GM18909 (cell line): ENCODE measurements around the gene MACIR.

ENCODE experiments used
- ATAC-seq: cut with Tn5 transposase; IDR thresholded peaks from one replicate; pipeline ENCODE4 v1.9.1; 2021; ENCODE audit warnings: mild to moderate bottlenecking; ENCODE audit not compliant: unreplicated experiment, poor library complexity

The MACIR gene

DNA sequence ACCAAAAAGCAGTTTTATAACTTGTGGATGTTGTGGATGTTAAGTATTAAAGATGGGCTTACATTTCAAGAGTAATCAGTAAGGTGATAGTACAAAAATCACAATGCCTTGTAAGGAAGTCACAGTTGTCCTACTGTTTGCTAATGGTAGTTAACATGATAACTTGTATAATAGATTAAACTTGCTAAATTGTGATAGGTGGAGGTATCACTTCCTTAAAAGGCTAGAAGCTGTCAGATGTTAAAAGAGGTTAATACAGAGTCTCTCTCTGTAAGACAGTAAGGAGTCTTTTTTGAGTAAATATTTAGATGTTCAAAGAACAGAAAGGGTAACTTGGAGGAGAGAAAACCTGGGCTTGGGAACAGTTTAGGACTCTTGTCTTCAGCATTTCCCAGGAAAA lies 14.2 kb upstream of the MACIR start:
- no peak for ATAC-seq

DNA sequence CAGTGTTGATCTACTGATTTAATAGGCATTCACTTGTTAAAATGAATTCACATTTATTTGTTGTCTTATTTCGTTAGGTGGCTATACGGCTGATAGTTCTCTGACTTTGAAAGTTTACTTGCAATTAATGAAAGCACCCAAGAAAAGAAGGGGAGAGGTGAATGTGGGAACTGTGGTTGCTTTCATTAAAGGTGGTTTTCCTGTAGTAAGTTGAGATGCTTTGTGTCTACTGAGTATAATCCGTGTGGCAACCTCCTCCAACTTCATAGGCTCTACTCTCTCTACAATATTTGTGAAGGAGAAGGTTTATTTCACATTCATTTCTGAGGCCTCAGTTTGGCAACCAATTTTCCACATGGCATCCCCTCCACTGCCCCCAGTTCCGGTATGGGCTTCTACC lies 12.8 kb upstream of the MACIR start:
- no peak for ATAC-seq

DNA sequence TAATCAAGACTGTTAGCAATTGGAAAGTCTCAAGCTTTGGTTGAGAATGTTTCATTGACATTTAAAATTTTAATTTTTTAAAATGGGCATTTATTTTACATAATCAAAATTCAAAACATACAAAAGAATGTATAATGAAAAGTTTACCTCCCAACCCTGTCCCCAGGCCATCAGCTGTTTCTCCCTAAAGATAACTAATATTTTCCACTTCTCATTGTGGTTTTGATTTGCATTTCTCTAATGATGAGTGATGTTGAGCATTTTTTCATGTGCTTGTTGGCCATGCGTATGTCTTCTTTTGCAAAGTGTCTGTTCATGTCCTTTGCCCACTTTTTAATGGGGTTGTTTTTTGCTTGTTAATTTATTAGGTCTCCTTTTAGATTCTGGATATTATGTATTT lies 11.4 kb upstream of the MACIR start:
- ATAC-seq = no peak

DNA sequence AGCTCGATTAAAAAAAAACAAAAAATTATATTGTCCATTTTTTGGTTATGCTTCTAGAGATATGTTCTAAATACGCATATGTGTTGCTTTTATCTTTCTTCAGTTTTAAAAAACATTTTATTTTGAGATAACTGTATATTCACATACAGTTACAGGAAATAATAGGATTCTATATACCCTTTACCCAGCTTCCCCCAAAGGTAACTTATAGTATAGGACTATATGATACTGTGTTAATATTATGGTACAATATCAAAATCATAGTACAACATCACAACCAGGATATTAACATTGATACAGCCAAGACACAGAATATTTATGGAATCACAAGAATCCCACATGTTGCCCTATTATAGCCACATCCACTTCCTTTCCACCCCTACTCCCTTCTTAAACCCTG lies 9.5 kb upstream of the MACIR start:
- no peak for ATAC-seq

DNA sequence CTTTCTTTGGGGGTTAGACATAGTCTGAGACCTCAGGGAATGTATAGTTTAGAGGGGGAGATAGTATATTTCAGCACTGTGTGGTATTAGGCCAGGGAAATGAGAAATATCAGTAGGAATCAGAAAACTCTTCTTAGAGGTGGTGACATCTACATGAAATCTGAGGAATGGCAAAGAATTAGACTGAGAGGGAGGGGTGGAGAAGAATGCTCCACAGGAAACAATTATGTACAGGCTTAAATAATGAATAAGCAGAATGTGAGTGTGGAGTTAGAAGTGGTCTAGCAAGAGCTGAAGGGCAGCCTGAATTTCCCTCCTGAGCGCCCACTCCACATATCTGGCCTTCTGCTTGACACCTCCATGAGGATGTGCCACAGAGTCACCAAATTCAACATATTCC lies 3.6 kb upstream of the MACIR start:
- ATAC-seq = no peak

DNA sequence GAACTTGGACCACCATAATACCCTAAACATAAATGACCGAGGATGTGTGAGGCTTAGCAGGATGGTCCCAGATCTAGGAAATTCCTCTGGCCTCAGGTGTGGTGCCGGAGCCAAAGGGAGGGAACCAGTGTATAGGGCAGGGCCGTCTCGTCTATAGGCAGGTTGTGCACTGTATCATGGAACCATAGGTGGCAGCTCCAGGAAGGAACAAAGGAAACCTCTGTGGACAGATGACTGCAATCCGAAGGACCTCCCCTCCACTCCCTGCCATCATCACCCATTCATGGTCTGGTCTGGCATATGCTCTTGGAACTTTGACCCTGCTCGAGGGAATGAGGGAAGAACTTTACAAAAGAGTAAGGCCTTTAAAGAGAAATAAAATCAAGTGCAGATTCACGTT lies 2.9 kb upstream of the MACIR start:
- no peak for ATAC-seq

DNA sequence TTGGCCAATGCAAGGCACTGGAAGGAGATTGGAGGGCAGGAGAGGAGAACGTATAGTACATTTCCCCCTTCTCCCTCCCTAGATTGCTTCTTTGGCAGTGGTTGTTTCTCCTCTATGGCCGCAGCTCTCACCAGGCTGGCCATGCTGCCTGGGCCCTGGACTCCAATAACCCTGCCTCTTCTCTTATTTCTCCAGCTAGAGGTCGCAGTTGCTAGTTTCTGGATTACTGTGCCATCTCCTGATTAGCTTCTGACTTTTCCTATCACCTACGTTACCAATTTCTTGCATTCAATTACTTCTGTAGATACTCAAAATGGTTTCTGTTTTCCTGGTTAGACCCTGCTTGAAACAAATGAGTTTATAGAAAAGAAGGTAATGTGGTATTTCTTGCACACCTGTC lies 2.4 kb upstream of the MACIR start:
- no peak for ATAC-seq

DNA sequence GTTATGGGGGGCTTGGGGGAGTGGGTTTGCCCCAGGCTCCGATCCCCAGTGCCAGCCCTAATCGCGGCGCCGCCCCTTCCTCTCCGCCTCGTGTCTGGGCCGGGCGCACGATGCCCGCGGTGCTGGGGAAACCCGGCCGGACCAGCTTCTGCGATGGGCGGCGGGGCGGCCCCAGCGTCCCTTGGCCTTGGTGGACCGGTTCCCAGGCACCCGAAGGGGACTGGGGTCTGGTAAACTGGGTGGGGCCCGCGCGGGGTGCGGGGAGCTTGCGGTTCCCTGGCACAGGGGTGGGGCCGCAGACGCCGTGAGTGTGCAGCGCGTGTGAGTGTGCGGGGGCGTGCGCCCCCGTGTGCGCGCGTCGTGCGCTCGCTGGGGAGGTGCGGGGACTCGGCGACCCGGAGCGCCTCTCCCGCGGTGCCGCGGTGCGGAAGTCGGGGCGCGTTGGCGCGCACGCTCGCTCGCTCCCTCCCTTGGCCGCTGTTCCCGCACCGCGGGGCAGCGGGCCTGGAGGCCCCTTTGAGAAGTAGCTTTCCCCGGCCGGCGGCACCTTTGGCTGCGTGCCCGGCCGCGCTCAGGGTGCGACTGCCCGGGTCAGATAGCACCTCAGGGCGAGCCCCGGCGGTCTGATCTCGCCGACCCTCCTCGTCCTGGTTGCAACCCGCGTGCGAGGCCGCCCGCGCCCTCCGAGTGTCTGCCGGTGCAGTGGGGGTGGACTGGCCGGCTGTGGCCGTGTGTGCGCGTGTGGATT lies 568 bp downstream of the MACIR start:
- peak; percentile 42 for ATAC-seq

DNA sequence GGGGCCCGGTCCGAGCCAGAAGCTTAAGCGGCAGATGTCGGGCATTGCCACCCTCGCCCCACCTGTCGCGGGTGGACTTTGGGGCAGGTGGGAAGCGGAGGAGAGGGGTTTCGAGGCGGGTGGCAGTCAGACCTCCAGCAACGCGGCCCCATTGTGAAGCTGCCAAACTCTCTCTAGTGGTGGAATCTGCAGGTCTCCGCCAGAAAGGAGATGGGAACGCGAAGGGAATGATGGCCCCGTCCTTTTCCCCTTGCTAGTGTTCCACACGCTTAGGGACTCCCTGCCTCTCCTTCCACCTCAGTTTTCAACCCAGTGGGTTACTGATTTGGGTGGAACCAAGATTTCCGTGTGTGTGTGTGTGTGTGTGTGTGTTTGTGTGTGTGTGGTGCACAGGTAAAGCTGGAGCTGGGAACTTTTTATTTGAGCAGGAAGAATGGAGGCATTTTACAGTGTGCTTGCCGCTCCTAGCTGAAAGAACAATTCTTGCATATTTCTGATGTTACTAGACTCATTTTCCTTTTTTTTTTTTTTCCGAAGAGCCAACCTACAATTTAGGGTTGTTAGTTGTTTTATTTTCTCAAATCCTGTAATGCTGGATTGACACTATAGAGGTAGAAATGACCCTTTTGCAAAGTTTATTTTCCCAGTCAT lies 1.3 kb downstream of the MACIR start:
- ATAC-seq = no peak

DNA sequence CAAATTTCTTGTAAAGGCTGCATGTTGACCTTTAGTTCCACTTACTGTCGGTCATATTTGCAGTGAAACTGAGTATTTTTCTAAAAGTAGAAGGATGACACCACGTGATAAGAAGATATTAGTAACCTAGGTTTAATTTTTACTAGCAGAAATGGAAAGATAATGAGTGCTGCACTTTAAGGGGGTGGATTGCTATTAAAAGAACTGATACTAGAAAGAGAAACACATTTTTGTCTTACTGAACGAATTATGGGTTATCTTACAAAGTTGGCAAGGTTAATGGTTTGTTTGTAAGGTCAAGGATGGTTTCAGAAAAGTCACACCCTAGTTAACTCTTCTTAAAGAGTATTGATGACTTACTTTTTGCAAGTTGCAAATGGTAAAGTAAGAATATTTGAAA lies 2.4 kb downstream of the MACIR start:
- peak; percentile 39 for ATAC-seq

DNA sequence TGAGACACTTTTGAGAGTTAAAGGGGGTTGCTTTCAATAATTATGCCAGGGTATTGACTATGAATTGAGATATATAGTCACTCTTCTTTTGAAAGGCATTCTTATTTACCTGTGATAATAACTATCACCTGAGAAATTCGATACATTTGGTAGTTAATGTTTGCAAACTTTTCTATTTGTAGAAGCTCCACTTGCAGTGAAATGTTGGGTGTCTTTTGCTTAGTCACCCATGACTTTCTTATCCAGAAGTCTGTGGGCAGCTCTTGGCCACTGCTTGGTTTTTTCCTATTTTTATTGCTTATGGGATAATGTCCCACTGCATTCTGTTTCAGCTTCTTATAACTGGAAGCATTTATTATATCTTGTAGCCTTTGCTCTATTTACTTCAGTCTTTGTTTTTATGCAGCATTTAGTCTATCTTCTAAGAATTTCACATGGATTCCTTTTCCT lies 3.9 kb downstream of the MACIR start:
- ATAC-seq = no peak

DNA sequence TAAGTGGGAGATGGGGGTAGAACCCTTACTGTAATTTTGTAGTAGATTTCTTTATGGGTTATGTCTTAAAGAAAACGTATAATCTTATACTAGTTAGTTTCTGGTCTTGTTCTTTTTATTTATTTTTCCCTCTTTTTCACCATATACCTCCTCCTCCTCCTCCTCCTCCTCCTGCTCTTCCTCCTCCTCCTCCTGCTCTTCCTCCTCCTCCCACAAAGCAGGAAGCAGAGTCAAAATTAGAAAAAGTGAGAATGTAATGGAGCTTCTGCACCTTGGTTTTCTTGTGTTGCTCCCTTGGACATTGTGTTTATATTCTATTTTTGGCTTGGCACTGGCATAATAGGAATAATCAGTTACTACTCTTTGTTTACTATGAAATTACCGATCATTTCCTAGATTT lies 4.5 kb downstream of the MACIR start:
- no peak for ATAC-seq

DNA sequence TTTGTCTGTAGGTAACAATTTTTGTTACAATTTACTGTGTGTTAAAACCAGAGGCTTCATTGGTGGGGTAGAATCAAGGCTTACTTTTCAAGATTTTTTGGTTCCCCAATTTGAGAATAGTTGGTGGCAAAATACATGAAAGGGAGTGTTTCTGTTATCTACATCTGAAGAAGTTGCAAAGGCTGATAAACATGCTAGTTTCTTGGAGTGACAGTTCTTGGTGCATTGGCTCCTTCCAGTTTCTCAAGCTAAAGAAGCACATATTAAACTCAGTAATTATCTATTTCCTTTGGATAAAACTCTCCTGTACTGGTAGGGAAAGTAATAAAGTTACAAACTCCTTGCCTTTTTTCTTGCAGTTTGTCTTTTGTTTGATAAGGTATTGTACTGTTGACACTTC lies 5.9 kb downstream of the MACIR start:
- ATAC-seq = no peak

DNA sequence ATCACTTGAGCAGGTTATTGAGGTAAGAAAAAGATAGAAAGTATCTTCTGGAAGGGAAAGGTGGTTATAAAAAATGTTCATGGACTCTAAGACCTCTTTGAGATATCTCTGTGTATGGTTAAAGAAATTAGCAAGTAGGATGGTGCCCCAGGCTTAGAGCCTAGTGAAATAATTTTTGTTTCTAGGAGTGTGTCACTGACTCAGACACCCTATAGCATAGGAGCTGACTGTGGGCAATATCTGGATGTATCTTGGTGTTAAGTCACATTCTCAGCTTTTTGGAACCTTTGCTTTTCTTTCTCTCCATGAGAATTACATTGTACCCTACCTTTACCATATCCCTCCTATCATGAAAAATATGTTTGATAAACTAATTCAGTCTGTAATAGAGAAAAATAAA lies 12.0 kb downstream of the MACIR start:
- ATAC-seq = no peak

DNA sequence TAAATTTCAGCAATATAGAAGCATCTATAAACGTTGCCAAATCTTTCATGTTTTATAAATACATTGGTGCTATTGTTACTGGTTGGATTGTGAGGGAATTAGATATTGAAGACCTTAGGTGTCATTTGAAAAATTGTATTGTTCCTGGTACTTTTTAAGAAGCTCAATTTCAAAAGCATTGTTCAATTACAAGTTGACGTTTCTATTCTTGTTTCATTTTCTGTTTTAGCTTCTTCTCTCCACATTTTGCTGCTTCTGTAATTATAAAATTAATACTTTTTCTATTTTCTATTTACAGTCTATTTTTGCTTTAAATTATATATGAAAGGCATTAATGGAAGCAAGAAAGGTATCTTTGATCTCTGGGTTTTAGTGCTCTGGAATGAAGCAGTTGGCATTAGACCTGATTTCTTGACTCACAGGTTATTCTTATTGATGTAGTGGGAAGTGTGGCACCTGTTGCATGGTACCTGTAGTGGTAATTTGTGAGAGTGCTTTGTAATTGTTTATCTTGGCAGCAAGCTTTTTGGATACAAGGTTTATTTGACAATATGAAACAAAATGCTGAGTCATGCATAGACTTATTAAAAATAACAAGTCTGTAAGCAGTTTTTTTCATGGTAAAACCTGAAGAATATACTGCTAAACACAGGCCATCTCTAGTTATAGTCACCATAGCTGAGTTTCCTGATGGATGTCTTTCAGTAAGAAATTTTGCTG lies 13.2 kb downstream of the MACIR start:
- ATAC-seq = no peak

DNA sequence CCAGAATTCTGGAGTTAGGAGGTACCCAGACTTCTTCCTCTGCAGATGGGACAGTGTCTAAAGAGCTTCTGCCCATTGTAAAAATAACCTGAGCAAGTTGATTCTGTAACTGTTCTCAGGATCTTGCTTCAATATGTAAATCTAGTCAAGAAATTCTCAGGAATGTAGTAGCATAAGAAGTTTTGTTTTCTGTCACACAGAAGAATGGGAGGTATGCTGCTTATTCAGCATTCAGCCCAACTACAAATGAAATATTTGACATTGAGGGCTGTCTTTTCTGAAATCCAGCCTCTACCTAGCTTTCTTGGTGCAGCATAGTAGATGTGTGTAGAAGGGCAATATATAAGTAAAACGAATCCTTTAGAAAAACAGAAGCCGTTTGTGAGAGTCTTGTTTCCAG lies 13.8 kb downstream of the MACIR start:
- no peak for ATAC-seq

DNA sequence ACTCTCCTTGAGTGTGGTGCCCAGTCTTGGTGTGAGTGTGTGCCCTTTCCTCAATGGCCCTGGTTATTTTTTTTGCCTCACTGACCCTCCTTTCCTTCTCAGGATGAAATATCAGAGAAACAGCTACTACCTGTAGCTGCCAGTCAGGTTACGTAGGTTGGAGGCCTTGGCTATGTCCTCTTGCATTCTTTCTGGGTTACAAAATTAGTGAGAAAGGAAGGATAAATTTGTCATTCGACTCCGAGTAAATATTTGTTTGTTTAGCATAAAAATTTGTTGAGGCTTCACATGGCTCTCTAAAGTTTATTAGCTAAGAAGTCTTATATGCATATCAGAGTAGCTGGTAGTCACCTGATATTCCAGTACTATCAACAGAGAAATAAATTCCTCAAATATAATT lies 15.4 kb downstream of the MACIR start:
- ATAC-seq = no peak

DNA sequence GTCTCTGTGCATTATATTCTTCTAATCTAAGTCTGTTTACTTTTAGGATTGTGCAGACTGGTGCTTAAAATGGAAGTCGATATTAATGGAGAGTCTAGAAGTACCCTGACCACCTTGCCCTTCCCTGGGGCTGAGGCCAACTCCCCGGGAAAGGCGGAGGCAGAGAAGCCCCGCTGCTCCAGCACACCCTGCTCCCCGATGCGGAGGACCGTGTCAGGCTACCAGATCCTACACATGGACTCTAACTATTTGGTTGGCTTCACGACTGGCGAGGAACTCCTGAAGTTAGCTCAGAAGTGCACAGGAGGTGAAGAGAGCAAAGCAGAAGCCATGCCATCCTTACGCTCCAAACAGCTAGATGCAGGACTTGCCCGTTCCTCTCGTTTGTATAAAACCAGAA lies 17.3 kb downstream of the MACIR start:
- ATAC-seq = no peak

DNA sequence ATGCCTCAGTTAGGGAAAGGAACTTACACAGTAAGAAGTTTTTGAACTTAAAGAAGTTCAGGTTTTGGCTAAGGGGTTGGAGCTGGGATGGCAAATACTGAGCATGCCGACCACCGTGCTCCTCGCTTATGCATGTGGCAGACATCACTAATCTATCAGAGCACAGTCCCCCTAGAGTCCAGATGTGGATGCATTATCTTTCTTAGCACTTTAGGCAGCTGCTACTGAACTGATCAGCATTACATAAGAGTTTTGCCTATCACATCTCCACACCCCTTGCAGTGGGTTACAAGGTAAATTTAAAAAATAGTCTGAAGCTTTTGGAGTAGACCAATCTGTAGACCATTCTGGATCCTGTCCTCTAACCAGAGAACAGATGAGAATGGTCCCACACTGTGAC lies 22.4 kb downstream of the MACIR start:
- no peak for ATAC-seq

DNA sequence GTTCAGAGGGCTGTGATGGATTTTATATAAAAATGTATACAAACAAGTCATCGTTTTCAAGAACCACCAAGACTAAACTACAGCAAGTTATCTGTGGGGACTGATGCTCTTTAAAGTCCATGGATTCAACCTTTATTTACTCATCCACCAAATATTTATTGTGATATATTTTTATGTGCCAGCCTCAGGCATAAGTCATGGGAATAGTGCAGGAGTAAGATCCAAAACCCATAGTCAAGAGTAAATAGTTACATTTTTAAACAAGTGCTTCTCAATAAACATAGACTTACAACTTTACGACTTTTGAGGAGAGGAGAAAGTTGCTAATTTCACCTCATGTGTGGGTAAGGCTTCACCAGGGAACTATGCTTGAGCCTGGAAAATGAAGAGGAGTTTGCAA lies 24.6 kb downstream of the MACIR start:
- no peak for ATAC-seq

DNA sequence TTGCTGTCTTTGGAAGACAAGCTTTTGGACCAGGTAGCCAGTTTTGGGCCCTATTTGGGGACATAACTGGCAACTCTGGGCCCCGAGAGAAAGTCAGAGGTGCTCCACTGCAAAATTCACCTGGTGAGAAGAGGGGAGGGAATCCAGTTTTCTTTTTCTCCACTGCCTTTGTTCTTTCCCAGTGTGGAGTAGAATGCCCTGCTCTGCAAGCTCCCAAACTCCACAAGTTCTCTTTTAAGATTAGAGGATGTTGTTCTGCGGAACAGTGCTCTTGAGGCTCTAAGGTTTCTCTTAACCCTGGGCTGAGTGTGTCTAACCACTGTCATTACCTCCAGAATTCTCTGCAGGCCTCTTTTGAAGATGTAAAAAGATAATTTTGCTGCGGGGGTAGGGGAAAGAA lies 25.3 kb downstream of the MACIR start:
- ATAC-seq = no peak

DNA sequence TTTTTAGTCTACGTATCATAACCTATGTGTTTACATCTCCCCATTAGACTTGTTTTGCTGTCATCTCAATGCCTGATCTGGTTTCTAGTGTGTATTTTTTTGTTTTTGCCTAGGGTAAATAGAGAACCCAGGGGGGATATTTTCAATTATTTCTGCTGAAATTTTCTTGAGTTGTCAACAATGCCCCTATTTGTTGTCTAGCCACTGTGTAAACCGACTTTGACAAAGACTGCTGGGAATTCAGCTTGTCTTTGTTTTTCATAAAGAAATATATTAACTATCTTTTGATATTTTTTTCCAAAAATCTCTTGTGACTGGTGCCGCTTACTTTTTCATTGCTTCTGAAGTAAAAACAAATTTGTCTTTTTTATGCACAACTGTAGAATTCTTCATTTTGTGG lies 28.1 kb downstream of the MACIR start:
- no peak for ATAC-seq
